NCI-H526 treated with DMSO at 0.1 percent for 48 hours (cell line): ENCODE results near the gene SEMA3G.

Experiments used
- DNase-seq: peaks from one replicate; lab custom pipeline; 2025; lab: John Stamatoyannopoulos, UW

Gene SEMA3G

DNA sequence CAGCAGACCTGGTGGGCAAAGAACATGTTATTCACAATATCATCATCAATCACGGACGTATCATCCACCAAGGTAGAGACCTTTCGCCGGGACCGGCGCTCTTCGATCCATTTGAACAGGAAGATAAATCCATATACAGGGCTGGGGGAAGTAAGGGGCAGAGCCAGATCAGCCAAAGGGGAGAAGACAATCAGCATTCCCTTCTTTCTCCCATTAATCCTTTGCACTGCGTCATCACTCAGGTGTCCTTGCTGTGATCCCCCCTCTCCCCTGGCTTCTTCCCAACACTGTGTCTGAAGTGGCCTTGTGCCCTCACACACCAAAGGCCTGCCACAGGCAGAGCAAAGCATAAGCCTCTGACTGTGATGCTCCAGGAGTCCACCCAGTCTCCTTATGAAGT, 36.4 kb downstream of the SEMA3G start:
- no peak for DNase-seq

DNA sequence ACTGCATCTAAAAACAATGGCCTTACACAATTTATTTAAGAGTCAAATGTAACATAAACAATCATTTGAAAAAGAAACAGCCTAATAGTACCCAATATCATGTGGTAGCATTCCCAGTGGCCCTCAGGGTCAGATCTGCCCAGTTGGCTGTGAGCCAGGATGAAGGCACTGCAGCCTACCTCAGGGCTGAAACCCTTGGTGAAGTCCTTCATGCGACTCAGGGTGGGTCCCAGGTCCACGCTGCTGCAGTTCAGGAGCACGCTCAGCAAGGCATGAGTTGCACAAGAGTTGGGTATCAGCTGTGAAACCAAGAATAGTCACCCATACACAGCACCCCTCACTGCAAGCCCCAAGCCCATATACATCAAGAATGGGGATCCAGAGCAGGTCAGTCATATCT, 37.1 kb downstream of the SEMA3G start:
- DNase-seq = no peak

DNA sequence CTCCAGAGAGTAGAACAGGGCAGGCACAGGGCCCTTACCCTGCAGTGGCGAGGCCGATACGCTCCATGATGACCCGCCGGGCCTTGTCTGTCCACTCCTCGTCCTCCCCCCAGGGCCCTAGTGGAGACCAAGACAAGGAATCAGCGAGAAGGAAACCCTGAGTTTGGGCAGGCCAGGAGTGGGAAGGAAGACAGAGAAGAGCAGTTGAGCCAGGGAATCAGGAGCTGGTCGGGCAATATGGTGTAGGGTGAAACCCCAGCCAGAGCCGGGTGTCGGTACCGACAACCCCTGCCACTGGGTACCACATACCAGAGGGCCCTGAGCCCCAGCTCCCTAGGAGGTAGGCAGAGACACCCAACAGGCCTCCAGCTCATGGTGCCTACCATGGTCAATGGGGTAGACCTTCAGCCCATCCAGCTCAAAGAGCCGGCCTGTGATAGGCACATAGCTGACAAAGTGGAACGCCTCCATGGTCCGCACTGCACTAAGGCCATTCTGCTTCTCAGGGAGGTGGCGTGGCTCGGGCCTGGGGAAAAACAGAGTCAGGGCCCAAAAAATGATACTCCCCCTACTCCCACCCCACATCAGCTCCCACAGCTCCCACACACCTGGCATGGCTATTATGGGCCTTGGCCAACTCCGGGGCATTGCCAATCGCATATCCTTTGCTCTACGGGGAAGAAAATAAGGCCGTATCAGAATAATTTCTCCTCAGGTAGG, 38.0 kb downstream of the SEMA3G start:
- DNase-seq = no peak

DNA sequence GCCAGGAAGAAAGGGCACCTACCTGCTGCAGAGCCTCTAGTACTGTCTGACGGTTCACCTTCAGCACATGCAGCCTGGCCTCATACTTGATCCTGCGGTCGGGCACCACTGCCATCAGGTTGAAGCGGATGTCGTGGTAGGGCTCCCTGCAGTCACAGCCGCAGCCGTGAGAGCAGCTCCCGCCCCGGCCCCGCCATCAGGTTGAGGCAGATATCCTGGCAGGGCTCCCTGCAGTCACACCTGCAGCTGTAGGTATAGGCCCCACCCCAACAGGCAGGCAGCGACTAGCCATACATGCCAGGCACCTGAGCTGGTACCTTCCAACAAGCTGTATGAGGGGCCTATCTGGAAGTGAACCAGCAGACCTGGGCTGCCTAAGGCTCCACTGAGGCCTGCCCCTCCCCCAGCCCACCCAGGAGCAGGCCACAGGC, 38.7 kb downstream of the SEMA3G start:
- DNase-seq = no peak

DNA sequence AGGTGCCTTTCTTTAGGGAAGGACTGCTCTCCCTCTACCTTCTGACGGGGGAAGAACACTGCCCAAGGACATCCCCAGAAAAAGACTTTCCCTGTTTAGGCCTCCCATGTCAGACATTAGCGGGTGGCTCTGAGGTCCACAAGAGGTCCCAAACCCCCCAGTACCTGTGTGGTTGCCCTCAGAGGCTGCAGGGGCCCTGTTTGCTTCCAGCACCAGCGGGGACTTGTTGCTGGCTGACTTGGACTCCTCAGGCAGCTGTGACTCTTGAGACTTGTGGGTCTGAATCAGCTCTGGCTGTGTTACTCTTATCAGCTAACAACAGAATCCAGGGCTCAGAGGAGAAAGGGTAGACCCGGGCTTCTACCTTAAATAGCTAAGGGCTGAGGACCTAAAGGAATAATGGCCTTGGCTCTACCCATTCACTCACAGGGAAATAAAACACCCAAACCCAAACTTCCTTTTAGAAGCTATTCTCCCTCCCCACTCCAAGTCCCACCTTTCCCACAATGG, 39.2 kb downstream of the SEMA3G start:
- DNase-seq = no peak

DNA sequence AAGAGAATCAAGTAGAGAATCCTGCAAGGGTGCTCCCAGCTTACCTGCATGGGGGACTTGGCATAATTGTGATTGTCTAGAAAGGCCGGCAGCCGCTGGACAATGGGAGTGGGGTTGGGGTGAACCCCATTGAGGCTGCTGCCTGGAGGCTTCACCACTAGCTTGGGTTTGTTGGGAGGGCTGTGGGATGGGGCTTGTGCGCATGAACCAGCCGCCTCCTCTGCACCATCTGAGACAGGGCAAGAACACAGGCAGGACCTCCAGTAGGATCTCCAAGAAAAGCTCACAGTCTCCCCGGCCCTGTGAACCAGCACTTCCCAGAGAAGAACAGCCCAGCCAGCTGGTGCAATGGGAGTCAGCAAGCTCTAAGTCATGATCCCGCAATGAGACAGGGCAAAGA, 39.8 kb downstream of the SEMA3G start:
- DNase-seq = no peak

DNA sequence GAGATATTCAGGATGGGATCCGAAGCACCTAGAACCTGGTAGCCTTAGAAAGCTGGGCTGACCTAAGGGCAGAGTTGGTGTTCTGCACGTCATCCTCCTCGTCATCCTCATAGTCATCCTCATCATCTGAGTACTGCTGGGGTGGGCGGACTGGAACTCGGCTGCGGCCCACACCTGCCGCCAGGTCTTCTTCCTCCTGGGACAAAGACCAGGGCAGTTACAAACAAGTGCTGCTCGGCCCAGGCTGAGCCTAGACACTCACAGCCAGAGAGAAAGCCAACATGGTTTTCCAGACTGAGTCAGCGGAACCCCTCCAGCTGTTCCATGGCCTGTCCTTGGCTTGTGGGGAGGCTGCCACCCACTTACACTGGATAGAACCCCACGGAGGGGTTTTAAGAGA, 40.5 kb downstream of the SEMA3G start:
- no peak for DNase-seq

DNA sequence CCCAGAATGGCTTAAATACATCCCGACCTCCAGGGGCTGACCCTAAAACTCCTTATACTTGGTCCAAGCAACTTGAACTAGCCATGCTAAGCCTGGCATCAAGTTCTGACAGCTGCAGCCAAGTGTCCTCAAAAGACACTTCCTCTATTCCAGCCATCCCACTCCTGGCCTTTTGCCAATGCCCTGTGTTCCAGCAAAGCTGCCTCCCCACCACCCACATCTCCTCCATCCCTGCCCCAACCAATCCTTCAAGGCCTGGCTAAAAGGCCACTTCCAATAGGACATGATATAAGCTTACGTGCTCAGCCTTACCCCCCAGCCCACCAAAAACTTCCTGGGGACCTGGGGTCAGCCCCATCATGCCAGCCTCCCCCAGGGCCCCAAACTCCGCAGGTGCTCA, 40.9 kb downstream of the SEMA3G start:
- DNase-seq = no peak

DNA sequence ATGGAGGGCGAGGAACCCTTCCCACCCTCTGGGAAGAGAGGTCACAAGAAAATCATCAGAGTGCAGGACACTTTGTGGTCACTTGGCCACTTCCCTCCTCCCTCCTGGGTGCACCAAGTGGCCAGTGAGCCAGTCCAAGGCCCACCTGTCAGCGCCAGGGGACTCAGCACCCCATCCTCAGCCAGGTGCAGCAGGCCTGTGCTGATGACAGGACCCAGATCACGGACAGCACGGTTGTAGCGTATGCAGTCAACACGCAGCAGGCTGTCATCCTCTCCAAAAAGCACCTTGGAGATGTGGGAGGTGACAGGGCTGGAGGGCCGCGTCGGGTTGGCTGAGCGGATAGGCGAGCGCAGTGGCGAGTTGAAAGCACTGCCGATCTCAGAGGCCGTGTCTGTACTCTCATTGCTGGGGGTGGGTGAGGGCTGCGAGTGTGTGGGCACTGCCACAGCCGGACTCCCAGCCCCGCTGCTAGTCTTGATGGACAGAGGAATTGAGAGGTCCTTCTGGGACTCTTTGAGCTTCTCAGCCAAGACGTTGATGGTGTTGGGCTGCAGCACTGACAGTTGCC, 41.5 kb downstream of the SEMA3G start:
- no peak for DNase-seq

DNA sequence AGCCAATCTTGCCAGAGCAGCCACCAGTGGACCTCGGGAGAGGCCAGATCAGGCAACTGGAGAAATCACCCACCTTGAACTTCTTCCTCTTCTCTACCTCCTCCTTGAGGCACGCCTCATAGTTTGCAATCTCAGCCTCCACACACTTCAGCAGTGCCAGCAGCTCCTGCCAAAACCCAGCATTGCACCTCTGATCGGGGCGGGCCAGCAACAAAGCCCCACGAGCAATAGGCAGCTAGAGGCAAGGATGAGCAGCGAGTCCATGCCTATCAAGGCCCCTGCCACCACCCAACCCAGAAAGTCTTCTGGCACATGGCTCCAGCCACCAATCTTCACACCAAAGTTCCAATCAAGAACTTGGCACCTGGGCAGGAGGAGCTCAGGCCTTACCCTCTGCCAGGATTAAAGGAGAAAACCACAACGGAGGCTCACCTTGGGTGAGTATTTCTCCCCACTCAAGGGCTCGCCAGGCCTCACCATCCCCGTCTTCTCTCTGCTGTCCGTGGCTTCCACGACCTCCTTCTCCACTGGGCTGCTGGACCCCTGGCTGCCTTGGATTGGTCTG, 42.1 kb downstream of the SEMA3G start:
- no peak for DNase-seq

DNA sequence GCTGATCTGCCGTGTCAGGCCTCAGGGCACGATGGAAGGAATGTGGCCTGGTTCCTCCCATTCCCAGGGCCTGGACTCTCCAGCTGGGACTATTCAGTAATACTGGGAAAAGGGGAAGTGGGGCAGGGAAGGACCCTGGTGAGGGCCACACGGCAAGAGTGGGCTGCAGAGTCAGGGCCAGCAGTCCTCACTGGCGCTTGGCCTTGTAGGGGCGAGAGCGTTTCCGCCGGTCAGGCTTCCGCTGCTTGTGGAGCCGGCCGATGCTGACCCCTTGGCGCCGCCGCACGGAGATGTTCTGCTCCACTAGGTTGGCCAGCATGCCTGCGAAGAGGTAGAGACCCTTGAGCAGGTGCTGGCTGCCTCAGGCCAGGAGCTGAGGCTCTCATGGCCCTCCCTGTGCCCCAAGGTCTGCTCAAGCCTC, 42.8 kb downstream of the SEMA3G start:
- no peak for DNase-seq

DNA sequence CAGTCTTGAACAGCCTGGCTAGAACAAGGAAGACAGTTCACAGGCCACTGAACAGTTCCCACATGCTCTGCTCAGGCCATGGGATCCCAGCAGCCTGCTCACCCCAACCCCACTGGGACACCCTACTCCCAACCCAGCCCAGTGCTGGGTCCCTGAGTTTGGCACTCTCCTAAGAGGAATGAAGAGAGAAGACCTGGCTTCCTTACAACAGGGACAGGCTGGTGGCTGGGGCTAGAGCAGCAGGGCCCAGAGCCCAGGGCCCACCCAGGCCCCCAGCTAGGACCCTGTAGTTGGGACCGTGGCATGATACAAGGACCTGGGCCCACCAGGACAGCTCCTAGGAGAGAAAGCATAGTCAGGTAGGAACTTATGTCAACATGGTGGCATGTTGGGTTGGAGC, 43.4 kb downstream of the SEMA3G start:
- no peak for DNase-seq

DNA sequence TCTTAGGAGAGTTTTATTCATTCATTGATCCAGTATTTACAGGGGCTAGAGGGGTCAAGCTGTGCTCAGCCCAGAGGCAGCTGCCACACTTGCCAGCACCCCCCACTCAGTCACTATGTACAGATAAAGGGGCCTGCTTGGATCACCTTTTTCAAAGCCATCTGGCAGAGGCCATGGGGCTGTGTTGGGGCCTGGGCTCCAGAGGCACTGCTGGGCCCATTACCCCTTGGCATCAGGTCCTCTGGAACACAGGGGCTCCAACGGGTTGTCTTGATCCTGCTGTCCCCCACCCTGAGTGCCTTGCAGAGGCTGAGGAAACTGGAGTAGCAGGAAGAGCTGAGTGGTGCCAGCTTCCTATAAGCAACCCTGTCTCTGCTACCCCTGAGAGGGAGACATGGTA, 43.9 kb downstream of the SEMA3G start:
- DNase-seq = no peak

DNA sequence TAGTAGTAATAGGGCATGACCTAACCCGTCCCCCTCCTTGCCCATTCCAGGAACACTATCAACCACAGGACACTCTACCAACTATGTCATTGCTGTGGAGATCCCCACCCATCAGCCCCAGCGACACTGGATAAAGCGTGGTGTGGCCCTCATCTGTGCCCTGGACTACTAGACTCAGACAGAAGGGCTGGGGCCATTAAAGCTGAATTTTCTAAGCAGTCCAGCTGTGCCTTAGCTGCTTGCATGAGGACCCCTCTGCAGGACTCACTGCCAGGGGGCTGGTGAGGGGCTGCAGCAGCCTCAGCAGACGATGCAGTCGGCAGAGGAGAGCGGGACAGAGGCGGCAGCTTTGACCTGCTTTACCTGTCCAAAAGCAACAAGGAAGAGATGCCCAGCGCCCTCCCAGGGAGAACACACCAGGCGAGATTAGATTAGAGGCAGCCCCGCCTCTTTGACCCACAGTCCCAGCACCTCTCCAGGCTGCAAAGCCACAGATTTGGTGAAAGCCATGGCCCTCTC, 44.6 kb downstream of the SEMA3G start:
- no peak for DNase-seq

DNA sequence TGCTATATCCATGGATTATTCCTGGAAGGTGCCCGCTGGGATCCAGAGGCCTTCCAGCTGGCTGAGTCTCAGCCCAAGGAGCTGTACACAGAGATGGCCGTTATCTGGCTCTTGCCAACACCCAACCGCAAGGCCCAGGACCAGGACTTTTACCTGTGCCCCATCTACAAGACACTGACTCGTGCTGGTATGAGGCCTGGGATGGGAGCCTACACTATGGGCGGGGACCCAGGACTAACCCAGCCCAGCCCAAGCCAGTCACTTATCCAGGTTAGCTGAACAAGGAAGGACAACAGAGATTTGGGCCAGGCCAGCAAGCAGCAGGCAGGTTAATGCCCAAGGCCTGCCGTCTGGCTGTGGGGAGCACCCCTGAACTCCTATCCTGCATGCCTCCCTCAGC, 45.3 kb downstream of the SEMA3G start:
- no peak for DNase-seq

DNA sequence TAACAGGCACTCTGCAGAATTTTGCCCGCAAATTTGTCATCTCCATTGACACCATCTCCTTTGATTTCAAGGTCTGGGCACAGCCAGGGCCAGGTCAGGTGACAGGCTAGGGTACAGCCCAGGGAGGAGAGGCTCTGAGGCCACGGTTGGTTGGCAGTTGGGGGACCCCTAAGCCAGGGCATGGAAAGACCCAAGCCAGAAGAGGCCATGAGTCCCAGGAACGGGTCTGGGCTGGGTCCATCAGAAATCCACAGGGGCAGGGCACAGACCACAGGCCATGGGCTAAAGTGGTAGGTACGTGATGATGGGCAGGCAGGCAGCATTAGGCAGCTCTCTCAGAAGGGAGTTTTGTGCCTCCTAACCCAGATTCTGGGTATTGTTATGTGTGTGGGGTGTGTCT, 45.8 kb downstream of the SEMA3G start:
- no peak for DNase-seq

DNA sequence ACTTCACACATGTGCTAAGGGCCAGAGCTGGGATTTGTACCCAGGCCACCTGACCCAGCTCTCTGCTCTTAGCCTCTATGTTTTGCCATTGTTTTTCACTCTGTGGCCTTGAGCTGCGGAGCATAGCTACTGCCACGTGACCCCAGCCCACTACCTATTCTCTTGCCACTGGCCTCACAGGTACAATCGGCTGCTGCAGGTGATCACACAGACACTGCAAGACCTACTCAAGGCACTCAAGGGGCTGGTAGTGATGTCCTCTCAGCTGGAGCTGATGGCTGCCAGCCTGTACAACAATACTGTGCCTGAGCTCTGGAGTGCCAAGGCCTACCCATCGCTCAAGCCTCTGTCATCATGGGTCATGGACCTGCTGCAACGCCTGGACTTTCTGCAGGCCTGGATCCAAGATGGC, 46.2 kb downstream of the SEMA3G start:
- DNase-seq = no peak

DNA sequence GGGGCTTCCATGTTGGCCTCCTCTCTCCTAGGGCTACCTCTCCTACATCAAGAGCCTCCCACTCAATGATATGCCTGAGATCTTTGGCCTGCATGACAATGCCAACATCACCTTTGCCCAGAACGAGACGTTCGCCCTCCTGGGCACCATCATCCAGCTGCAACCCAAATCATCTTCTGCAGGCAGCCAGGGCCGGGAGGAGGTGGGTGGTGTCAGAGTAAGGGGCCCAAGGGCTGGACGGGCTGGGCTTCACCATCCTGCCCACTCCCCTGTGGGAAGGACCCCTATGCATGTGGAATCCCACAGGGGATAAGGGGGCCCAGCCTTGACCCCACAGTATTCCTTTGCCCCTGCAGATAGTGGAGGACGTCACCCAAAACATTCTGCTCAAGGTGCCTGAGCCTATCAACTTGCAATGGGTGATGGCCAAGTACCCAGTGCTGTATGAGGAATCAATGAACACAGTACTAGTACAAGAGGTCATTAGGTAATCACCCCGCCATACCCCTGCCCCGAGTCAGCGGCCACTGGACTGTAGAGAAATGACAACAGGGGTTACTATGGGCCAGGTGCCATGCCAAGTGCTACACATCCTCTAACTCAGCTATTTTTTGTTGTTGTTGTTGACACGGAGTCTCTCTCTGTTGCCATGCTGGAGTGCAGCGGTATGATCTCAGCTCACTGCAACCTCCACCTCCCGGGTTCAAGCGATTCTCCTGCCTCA, 47.1 kb downstream of the SEMA3G start:
- no peak for DNase-seq

DNA sequence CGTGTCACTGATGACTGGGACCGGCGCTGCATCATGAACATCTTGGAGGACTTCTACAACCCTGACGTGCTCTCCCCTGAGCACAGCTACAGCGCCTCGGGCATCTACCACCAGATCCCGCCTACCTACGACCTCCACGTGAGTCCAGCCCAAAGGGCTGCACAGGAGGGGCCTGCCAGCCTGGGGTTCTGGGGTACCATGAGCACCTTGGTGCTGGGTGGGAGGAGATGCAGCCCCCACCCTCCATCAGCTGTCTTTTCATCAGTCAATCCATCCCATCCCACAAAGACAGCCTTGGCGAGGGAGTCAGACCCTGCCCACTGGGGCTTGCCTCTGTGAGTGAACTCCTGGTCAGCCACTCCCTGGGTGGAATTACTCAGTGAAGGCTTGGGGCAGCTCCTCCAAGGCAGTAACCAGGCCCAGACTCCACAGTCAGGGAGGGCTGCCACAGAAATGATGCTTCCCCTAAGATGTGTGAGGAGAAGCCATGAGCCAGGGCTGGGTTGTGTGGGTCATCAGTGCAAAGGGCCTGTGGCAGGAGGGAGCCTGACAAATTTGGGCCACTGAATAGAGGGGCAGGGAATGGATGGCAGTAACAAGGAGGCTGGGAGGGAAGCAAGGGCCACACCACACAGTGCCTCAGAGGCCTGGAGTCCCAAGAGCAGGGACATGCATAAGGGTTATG, 47.9 kb downstream of the SEMA3G start:
- DNase-seq = no peak

DNA sequence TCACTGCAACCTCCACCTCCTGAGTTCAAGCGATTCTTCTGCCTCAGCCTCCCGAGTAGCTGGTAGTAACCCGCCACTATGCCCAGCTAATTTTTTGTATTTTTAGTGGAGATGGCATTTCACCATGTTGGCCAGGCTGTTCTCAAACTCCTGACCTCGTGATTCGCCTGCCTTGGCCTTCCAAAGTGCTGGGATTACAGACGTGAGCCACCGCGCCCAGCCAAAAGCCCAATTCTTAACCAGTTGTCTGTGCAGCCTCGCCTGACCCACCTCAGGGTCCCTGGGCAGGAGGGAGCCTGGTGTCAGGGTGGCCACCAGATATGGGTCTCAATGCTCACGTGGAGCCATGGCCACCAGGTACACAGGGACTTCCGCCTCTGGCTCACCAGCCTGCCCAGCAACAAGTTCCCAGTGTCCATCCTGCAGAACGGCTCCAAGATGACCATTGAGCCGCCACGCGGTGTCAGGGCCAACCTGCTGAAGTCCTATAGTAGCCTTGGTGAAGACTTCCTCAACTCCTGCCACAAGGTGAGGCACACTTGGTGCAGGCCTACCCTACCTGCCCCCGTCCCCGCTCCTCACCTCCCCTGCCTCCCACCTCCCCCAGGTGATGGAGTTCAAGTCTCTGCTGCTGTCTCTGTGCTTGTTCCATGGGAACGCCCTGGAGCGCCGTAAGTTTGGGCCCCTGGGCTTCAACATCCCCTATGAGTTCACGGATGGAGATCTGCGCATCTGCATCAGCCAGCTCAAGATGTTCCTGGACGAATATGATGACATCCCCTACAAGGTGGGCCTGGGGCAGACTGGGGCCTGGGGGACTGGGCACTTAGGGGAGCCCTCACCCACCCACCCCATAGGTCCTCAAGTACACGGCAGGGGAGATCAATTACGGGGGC, 48.6 kb downstream of the SEMA3G start:
- DNase-seq = no peak

DNA sequence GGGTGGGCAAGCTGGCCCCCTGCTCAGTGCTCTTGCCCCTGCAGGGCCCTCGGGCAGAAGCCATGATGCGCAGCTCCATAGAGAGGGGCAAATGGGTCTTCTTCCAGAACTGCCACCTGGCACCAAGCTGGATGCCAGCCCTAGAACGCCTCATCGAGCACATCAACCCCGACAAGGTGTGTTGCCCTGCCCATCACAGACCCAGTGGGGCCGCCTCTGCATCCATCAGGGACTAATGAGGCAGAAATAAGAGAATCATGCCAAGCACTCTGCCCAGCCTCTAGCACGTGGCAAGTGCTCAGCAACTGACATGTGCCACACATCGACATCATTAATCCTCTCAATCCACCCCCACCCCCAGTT, 49.4 kb downstream of the SEMA3G start:
- no peak for DNase-seq
